Astrocyte (in vitro differentiated cells and primary cell): Measurements from ENCODE around the gene NLRP8. TPM values are rescaled to one million over a fixed set of nuclear protein-coding genes. Genes with fewer than 3 reads are reported as not detected.

Experiments used
- DNase-seq: peaks from one replicate; pipeline ENCODE4 v3.0.0-alpha.2; 2010; ENCODE audit warnings: low read depth
- FAIRE-seq: peaks from 2 replicates; lab custom pipeline; 2011; peaks lifted over from hg19 to GRCh38; lab: Jason Lieb, UNC
- H2AFZ ChIP-seq: 2 replicates; pipeline ENCODE4 v1.6.0; 2012; ENCODE audit warnings: low read depth, low read length, inconsistent platforms
- H3K27ac ChIP-seq: 2 replicates; pipeline ENCODE4 v1.5.1; 2011; ENCODE audit warnings: low read depth, low read length, inconsistent platforms
- H3K27me3 ChIP-seq: 2 replicates; pipeline ENCODE4 v1.6.0; 2011; ENCODE audit warnings: low read length, inconsistent platforms; ENCODE audit not compliant: insufficient read depth
- H3K36me3 ChIP-seq: 2 replicates; pipeline ENCODE4 v1.5.1; 2011; ENCODE audit warnings: low read length, inconsistent platforms; ENCODE audit not compliant: insufficient read depth
- H3K4me1 ChIP-seq: 2 replicates; pipeline ENCODE4 v1.5.1; 2011; ENCODE audit warnings: low read length, inconsistent platforms; ENCODE audit not compliant: insufficient read depth
- H3K4me2 ChIP-seq: 2 replicates; pipeline ENCODE4 v1.6.0; 2012; ENCODE audit warnings: low read length, inconsistent platforms
- H3K4me3 ChIP-seq: 2 replicates; pipeline ENCODE4 v1.5.1; 2011; ENCODE audit warnings: low read depth, mild to moderate bottlenecking, low read length, inconsistent platforms; ENCODE audit not compliant: insufficient read depth
- H3K79me2 ChIP-seq: 2 replicates; pipeline ENCODE4 v1.6.0; 2012; ENCODE audit warnings: mild to moderate bottlenecking, low read length, inconsistent platforms; ENCODE audit not compliant: insufficient read depth
- H3K9ac ChIP-seq: 2 replicates; pipeline ENCODE4 v1.6.0; 2012; ENCODE audit warnings: mild to moderate bottlenecking, low read length, inconsistent platforms
- H3K9me3 ChIP-seq: 2 replicates; pipeline ENCODE4 v1.5.1; 2012; ENCODE audit warnings: low read depth, mild to moderate bottlenecking, low read length, inconsistent platforms; ENCODE audit not compliant: insufficient read depth
- H4K20me1 ChIP-seq: 2 replicates; pipeline ENCODE4 v1.6.0; 2012; ENCODE audit warnings: low read length, inconsistent platforms; ENCODE audit not compliant: insufficient read depth
- H3K27ac Mint-ChIP-seq: one replicate; pipeline ENCODE4 v1.8.0; 2021; ENCODE audit warnings: mild to moderate bottlenecking, mixed read lengths; ENCODE audit not compliant: unreplicated experiment
- H3K27me3 Mint-ChIP-seq: one replicate; pipeline ENCODE4 v1.8.0; 2021; ENCODE audit warnings: low read depth, mixed read lengths; ENCODE audit not compliant: unreplicated experiment
- H3K36me3 Mint-ChIP-seq: one replicate; pipeline ENCODE4 v1.8.0; 2021; ENCODE audit warnings: low read depth, mixed read lengths; ENCODE audit not compliant: unreplicated experiment
- H3K4me1 Mint-ChIP-seq: one replicate; pipeline ENCODE4 v1.8.0; 2021; ENCODE audit warnings: low read depth, mixed read lengths; ENCODE audit not compliant: unreplicated experiment
- H3K4me3 Mint-ChIP-seq: one replicate; pipeline ENCODE4 v1.8.0; 2021; ENCODE audit warnings: mild to moderate bottlenecking, moderate library complexity, mixed read lengths; ENCODE audit not compliant: unreplicated experiment
- H3K9me3 Mint-ChIP-seq: one replicate; pipeline ENCODE4 v1.8.0; 2021; ENCODE audit warnings: mild to moderate bottlenecking, mixed read lengths; ENCODE audit not compliant: unreplicated experiment
- CTCF ChIP-seq: IDR thresholded peaks from 2 replicates; pipeline ENCODE4 v1.5.1; 2011; ENCODE audit warnings: low read depth, mild to moderate bottlenecking, inconsistent platforms, low read length, moderate library complexity; ENCODE audit not compliant: insufficient read depth
- EZH2 ChIP-seq: IDR thresholded peaks from 2 replicates; pipeline ENCODE4 v1.6.1; 2012; ENCODE audit warnings: mild to moderate bottlenecking, low read length, inconsistent platforms; ENCODE audit not compliant: insufficient read depth
- total RNA-seq: library from RNA; stranded (reverse); gene quantifications from 2 replicates; pipeline ENCODE4 v1.2.1, GENCODE V29; 2021

Gene NLRP8
- total RNA-seq, 1 donor from 2014 or later = not detected

GRCh38 chr19:55962186-55962585 is 14.6 kb downstream of the NLRP8 start:
- TF ChIP-seq CTCF = no peak
- DNase-seq (no peak), FAIRE-seq (no peak)
- Mint-ChIP-seq H3K36me3 (no peaks in the 10 kb centered on the region), H3K27me3 (no peaks in the 10 kb centered on the region), H3K9me3 (peaks cover 14% of the 10 kb centered on the region), H3K27ac (no peak overlapping the region), H3K4me3 (no peak overlapping the region), H3K4me1 (no peaks in the 10 kb centered on the region)
- H3K79me2 ChIP-seq = no peaks in the 10 kb centered on the region
- H3K27me3 ChIP-seq = no peaks in the 10 kb centered on the region
- H3K36me3 ChIP-seq = no peaks in the 10 kb centered on the region
- H3K9ac ChIP-seq = no peak overlapping the region
- H2AFZ ChIP-seq = no peak overlapping the region
- H3K9me3 ChIP-seq = peaks cover 7% of the 10 kb centered on the region
- no peak overlapping the region for H3K4me3 ChIP-seq
- no peaks in the 10 kb centered on the region for H4K20me1 ChIP-seq
- no peak overlapping the region for H3K4me2 ChIP-seq
- no peak overlapping the region for H3K27ac ChIP-seq
- H3K4me1 ChIP-seq = no peaks in the 10 kb centered on the region

- FAIRE-seq (no peak), DNase-seq (no peak)
- TF ChIP-seq EZH2 (no peak), CTCF (no peak)
- no peak overlapping the region for H3K4me3 Mint-ChIP-seq
- H3K36me3 Mint-ChIP-seq = no peaks in the 10 kb centered on the region
- H3K4me1 Mint-ChIP-seq = no peaks in the 10 kb centered on the region
- H3K4me1 ChIP-seq = no peaks in the 10 kb centered on the region
- H3K9me3 ChIP-seq = peaks cover 4% of the 10 kb centered on the region
- H3K36me3 ChIP-seq = no peaks in the 10 kb centered on the region
- H3K27me3 ChIP-seq = no peaks in the 10 kb centered on the region
- H3K4me3 ChIP-seq = no peak overlapping the region
- H4K20me1 ChIP-seq = no peaks in the 10 kb centered on the region
- no peaks in the 10 kb centered on the region for H3K27me3 Mint-ChIP-seq
- H3K9me3 Mint-ChIP-seq = peaks cover 19% of the 10 kb centered on the region
- H3K79me2 ChIP-seq = no peaks in the 10 kb centered on the region
- H3K9ac ChIP-seq = no peak overlapping the region
- H2AFZ ChIP-seq = no peak overlapping the region
- no peak overlapping the region for H3K27ac Mint-ChIP-seq
- no peak overlapping the region for H3K4me2 ChIP-seq
- H3K27ac ChIP-seq = no peak overlapping the region
Measured at GRCh38 chr19:55973982-55974381, 26.4 kb downstream of the NLRP8 start.

- Histone ChIP-seq H4K20me1 (no peaks in the 10 kb centered on the region), H3K9me3 (peaks cover 11% of the 10 kb centered on the region), H2AFZ (no peak overlapping the region), H3K79me2 (no peaks in the 10 kb centered on the region), H3K36me3 (no peaks in the 10 kb centered on the region), H3K4me3 (no peak overlapping the region), H3K4me2 (no peak overlapping the region), H3K27ac (no peak overlapping the region), H3K4me1 (no peaks in the 10 kb centered on the region), H3K9ac (no peak overlapping the region), H3K27me3 (no peaks in the 10 kb centered on the region)
- no peak overlapping the region for H3K4me3 Mint-ChIP-seq
- H3K27ac Mint-ChIP-seq = no peak overlapping the region
- no peak for FAIRE-seq
- no peak for DNase-seq
- TF ChIP-seq EZH2 (no peak), CTCF (no peak)
- H3K27me3 Mint-ChIP-seq = no peaks in the 10 kb centered on the region
- no peaks in the 10 kb centered on the region for H3K36me3 Mint-ChIP-seq
- H3K4me1 Mint-ChIP-seq = no peaks in the 10 kb centered on the region
- peaks cover 14% of the 10 kb centered on the region for H3K9me3 Mint-ChIP-seq
Measured at GRCh38 chr19:55980415-55980814, 32.8 kb downstream of the NLRP8 start.
